ENCODE results near the gene CNGA4.

CNGA4 gene

DNA sequence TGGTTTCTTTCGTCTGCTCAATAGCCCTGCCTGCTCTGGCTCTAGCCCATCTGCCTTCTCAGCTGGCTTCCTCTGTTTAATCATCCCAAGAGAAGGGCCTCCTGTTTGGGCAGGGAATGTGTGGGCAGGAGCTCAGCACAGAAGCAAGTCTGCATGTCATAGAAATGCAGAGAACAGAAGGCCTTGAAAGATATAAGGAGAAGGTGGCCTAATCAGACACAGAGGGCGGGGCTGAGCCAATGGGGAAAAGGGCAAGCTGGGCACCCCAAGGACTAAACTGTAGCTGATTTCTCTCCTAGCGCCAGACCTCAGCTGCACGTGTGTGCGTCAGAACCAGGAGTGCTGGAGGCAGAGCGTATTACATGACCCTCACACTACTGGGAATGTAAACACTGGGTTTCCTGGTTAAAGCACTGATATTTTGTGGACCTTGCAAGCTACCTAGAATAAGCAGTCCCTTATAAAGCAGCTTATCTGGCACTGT lies 13.1 kb downstream of the CNGA4 start:
- H3K27ac ChIP-seq = no peak overlapping the region
- ChIA-PET POLR2A (ENCODE audit: low non-redundant PET) (no interaction called here), CTCF (no interaction called here)
- TF ChIP-seq, protein P1, sequence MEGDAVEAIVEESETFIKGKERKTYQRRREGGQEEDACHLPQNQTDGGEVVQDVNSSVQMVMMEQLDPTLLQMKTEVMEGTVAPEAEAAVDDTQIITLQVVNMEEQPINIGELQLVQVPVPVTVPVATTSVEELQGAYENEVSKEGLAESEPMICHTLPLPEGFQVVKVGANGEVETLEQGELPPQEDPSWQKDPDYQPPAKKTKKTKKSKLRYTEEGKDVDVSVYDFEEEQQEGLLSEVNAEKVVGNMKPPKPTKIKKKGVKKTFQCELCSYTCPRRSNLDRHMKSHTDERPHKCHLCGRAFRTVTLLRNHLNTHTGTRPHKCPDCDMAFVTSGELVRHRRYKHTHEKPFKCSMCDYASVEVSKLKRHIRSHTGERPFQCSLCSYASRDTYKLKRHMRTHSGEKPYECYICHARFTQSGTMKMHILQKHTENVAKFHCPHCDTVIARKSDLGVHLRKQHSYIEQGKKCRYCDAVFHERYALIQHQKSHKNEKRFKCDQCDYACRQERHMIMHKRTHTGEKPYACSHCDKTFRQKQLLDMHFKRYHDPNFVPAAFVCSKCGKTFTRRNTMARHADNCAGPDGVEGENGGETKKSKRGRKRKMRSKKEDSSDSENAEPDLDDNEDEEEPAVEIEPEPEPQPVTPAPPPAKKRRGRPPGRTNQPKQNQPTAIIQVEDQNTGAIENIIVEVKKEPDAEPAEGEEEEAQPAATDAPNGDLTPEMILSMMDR (conservative IDR thresholded peaks at IDR 0.05; ENCODE audit: low read depth) = no peak
- DNase-seq (ENCODE audit: low spot score) = no peak

DNA sequence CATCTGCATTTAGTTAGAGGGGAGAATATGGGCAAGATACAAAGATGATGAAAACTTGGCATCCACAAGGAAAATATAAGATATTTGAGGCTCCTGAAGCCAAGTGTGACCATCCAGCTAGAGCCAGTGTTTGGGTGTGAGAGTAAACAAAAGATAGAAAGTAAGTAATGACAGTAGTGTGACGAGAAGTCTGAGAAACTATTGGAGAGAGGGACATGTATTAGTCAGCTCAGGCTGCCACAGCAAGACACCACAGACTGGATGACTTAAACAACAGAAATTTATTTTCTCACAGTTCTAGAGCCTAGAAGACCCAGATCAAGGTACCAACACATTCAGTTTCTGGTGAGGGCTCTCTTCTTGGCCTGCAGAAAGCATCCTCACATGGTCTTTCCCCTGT lies 14.3 kb downstream of the CNGA4 start:
- no peak for DNase-seq (ENCODE audit: low spot score)
- ChIA-PET CTCF (interaction anchor here (0.6 kb wide), 1 partner anchor 266 kb away, joined by 3 read pairs; no protein-coding TSS in a partner anchor), POLR2A (ENCODE audit: low non-redundant PET) (no interaction called here)
- H3K27ac ChIP-seq = no peak overlapping the region
- TF ChIP-seq, protein P1 (conservative IDR thresholded peaks at IDR 0.05; ENCODE audit: low read depth) = no peak

DNA sequence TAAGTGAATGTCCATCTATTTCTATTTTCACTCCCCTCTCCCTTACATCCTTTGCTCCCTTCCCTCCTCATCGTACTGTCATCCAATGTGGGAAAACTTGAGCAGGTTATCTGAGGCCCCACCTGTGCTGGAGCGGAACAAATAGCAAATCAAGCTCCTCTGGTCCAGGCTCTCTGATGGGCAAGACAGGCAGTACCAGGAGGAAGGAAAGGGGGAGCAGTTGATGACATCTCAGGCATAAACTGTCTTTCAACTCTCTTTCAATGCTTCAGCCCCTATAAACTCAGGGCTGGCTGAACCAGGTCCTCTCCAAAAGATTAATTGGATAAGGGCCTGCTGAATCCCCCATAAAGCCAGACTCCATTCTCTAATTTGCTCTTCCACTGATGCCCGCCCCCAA lies 19.3 kb downstream of the CNGA4 start:
- ChIA-PET CTCF (interaction anchor here (0.6 kb wide), 1 partner anchor 45 kb away, joined by 4 read pairs; no protein-coding TSS in a partner anchor), POLR2A (ENCODE audit: low non-redundant PET) (no interaction called here)
- DNase-seq (ENCODE audit: low spot score) = no peak
- H3K27ac ChIP-seq = no peak overlapping the region
- TF ChIP-seq, protein P1 (conservative IDR thresholded peaks at IDR 0.05; ENCODE audit: low read depth) = no peak

DNA sequence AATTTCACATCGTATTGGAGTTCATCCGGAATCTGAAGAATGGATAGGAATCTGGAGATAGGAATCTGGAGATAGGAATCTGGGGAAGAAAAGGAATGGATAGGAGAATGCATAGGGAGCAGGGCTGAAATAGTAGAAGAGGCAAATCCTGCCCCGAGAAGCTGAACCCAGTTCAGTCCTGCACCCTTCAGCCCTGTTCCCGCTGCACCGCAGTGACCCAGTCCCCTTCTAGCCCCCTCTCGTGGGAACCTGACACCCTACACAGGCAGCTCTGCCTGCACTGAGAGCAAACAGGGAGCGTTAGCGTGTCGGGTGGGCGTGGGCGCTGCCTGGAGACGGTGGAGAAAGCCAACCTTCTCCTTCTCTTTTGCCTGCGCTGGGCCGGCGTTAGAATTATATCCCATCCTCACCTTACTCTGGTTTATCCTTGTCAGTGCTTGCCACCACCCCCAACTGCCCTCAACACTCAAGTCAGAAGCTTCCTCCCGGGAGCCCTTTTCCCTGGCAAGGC lies 19.7 kb downstream of the CNGA4 start:
- no peak overlapping the region for H3K27ac ChIP-seq

DNA sequence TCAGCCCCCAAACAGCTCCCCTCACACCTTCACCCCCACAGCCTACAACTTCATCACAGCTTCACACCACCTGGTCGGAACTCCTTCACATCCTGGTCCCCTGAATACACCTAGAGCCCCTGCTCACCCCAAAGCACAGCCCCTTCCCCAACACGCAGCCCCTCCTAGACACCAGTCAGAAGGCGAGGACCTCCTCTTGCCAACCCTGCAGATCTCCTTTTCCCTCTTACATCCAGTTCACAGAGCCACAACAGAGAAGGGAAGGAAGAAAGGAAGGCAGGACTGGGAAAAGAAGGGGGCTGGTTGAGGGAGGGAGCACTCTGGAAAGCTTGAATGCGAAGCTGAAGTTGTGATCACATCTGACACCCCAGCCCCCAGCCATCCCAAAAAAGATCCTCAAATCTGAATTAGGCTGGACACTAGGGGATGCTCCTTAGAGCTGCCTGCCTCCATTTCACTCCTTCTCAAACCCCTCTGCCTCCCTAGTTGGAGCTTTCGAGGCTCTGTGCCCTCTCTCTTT lies 21.4 kb downstream of the CNGA4 start:
- POLR2A ChIA-PET (ENCODE audit: low non-redundant PET) = no interaction called here
- CTCF ChIA-PET = interaction anchor here (0.6 to 2.2 kb wide), 3 partner anchors 9 to 155 kb away, joined by 3 to 7 read pairs (median 4); no protein-coding TSS in a partner anchor
- TF ChIP-seq, protein P1 (conservative IDR thresholded peaks at IDR 0.05; ENCODE audit: low read depth) = no peak

More for the DNA sequence above, 19.7 kb downstream of the CNGA4 start:
- CTCF ChIA-PET = interaction anchor here (2.2 kb wide), 1 partner anchor 95 kb away, joined by 7 read pairs; no protein-coding TSS in a partner anchor
- TF ChIP-seq, protein P1 (conservative IDR thresholded peaks at IDR 0.05; ENCODE audit: low read depth) = no peak
- DNase-seq (ENCODE audit: low spot score) = no peak
- POLR2A ChIA-PET (ENCODE audit: low non-redundant PET) = no interaction called here

DNA sequence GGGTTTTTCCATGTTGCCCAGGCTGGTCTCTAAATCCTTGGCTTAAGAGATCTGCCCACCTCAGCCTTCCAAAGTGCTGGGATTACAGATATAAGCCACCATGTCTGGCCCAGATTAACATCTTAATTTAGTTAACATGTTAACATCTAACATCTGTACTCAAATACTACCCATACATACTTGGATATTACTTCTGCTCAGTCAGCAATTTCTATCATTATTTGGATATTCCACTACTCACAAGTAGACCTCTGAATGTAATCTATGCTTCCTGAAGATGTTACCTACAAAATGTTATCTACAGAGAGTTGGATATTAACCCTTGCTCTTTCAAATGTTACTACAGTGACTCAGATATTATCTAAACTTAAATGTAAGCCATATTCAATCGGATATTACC lies 24.8 kb downstream of the CNGA4 start:
- CTCF ChIA-PET = no interaction called here
- TF ChIP-seq, protein P1 (conservative IDR thresholded peaks at IDR 0.05; ENCODE audit: low read depth) = no peak
- no peak for DNase-seq (ENCODE audit: low spot score)
- H3K27ac ChIP-seq = no peak overlapping the region
- POLR2A ChIA-PET (ENCODE audit: low non-redundant PET) = no interaction called here

More for the DNA sequence above, 21.4 kb downstream of the CNGA4 start:
- DNase-seq (ENCODE audit: low spot score) = no peak
- no peak overlapping the region for H3K27ac ChIP-seq
